ENCODE results near the gene SLC39A12.

DNA sequence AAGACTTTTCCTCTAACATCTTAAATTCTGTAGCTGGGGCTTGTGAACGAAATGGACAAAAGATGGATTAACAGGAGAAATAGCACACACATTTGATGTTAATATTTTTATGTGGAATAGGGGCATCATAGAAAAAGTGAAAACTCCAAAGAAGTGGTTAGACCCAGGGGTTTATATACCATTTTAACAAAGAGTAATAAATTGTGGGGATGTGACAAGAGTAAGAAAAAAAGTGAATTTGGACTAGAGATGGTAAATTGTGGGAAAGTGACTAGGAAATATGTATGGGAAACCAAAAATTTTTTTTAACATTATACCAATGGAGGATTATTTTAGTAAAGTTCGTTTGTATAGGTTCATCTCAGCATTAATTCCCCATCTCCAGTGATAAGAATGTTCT lies 8.2 kb downstream of the SLC39A12 start:
- TF ChIP-seq RAD21 (IDR thresholded peaks at IDR 0.05 in 1 of 2, conservative IDR thresholded peaks at IDR 0.05 in 1 of 2; ENCODE audit: low read depth in 2 of 2, low read length in 2 of 2) (no peak), BCL11A (IDR thresholded peaks at IDR 0.05; ENCODE audit: low read depth in 2 of 2, low read length in 2 of 2) (no peak), TCF12 (IDR thresholded peaks at IDR 0.05; ENCODE audit: low read depth, low read length) (no peak), SUZ12 (IDR thresholded peaks at IDR 0.05; ENCODE audit: low read length) (no peak)
- TF ChIP-seq, protein P1, sequence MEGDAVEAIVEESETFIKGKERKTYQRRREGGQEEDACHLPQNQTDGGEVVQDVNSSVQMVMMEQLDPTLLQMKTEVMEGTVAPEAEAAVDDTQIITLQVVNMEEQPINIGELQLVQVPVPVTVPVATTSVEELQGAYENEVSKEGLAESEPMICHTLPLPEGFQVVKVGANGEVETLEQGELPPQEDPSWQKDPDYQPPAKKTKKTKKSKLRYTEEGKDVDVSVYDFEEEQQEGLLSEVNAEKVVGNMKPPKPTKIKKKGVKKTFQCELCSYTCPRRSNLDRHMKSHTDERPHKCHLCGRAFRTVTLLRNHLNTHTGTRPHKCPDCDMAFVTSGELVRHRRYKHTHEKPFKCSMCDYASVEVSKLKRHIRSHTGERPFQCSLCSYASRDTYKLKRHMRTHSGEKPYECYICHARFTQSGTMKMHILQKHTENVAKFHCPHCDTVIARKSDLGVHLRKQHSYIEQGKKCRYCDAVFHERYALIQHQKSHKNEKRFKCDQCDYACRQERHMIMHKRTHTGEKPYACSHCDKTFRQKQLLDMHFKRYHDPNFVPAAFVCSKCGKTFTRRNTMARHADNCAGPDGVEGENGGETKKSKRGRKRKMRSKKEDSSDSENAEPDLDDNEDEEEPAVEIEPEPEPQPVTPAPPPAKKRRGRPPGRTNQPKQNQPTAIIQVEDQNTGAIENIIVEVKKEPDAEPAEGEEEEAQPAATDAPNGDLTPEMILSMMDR (IDR thresholded peaks at IDR 0.05; ENCODE audit: control extremely low read depth in 1 of 3, insufficient read depth in 1 of 3, low read depth in 1 of 3, low read length in 3 of 3) = no peak
